ENCODE measurements around the gene SMC3. TPM values are rescaled to one million over a fixed set of nuclear protein-coding genes. Genes with fewer than 3 reads are reported as not detected.

Gene SMC3
- total and polyA plus RNA-seq, 8 donors = 9.3 to 40.6 (median 14.7) TPM

GRCh38 chr10:110548002-110548401, 19.5 kb upstream of the SMC3 start:
- DNase-seq = no peak
- WGBS, 5 donors = 52 to 62% (median 58%) methylated on average over 5 of the region's 5 CpGs

DNA sequence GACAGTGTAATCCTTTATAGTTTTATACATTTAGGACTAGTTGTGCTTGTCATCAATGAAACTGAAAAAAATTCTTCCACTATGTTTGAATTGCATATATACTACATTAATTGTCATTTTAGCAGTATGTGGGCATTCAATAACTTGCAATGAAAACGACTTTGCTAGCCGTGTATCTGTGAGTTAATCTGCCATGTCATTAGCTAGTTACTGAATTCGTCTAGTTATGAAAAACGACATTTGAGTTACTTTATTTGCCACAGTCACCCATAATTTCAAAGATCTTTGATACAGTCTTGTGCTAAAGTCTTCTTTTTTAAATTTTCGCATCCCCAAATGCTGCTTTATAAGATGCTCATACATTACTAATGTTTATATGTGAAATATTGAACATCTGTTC, 18.3 kb upstream of the SMC3 start:
- Histone ChIP-seq H3K9me3 (no peaks in the 10 kb centered on the region), H3K36me3 (no peaks in the 10 kb centered on the region), H3K27me3 (peaks cover 0 to 17% (median 0%) of the 10 kb centered on the region in 3 donors), H3K4me3 (no peak overlapping the region), H3K4me1 (peaks cover 0 to 6% (median 0%) of the 10 kb centered on the region in 4 donors), H3K27ac (no peak overlapping the region)
- TF ChIP-seq CTCF (IDR thresholded peaks at IDR 0.05) (no peak), POLR2A (IDR thresholded peaks at IDR 0.05) (no peak), EP300 (IDR thresholded peaks at IDR 0.05) (no peak), POLR2AphosphoS5 (IDR thresholded peaks at IDR 0.05) (no peak)
- no peak for DNase-seq
- intact Hi-C loops (cut with DNase I; ENCODE audit: low total_unique reads) = loop anchor here (5.0 kb wide), 1 partner anchor 237 kb away; no protein-coding TSS in a partner anchor
- WGBS, 5 donors = 72 to 81% (median 78%) methylated on average over 5 of the region's 5 CpGs

More at GRCh38 chr10:110548002-110548401, 19.5 kb upstream of the SMC3 start:
- Histone ChIP-seq H3K36me3 (no peaks in the 10 kb centered on the region), H3K4me3 (no peak overlapping the region), H3K4me1 (peaks cover 0 to 6% (median 0%) of the 10 kb centered on the region in 4 donors), H3K9me3 (no peaks in the 10 kb centered on the region), H3K27me3 (peaks cover 0 to 17% (median 0%) of the 10 kb centered on the region in 3 donors), H3K27ac (no peak overlapping the region)
- no peak for TF ChIP-seq CTCF (IDR thresholded peaks at IDR 0.05)
- intact Hi-C loops (cut with DNase I; ENCODE audit: low total_unique reads) = loop anchor here (5.0 kb wide), 1 partner anchor 236 kb away; no protein-coding TSS in a partner anchor

DNA sequence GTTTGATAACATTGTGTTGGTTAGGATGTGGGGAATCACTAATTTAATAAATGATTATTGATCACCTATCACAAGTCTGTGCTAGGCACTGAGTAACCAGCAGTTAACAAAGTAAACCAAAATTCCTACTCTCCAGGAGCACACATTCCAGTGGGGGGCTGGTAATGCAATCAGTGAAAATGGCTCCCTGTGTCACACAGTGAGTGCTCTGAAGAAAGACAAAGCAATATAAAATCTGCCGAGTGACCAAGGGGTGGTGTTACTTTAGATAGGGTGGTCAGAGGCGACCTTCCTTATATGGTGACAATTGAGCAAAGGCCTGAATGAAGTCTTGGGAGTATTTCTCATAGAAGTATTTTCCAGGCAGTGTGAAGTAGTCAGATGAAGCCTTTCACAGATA, 13.6 kb upstream of the SMC3 start:
- WGBS, 5 donors = 32 to 61% (median 37%) methylated on average over 2 of the region's 2 CpGs
- TF ChIP-seq EP300 (IDR thresholded peaks at IDR 0.05) (no peak), POLR2A (IDR thresholded peaks at IDR 0.05) (no peak), POLR2AphosphoS5 (IDR thresholded peaks at IDR 0.05) (no peak), CTCF (IDR thresholded peaks at IDR 0.05) (no peak)

GRCh38 chr10:110556296-110556695, 11.2 kb upstream of the SMC3 start:
- 81 to 93% (median 87%) methylated on average over 1 of the region's 1 CpG for WGBS, 5 donors
- H3K4me1 ChIP-seq = no peaks in the 10 kb centered on the region
- peaks cover 0 to 11% (median 0%) of the 10 kb centered on the region in 3 donors for H3K27me3 ChIP-seq
- intact Hi-C loops (cut with DNase I; ENCODE audit: low total_unique reads) = no loop called here
- TF ChIP-seq POLR2AphosphoS5 (IDR thresholded peaks at IDR 0.05) = no peak
- TF ChIP-seq CTCF (IDR thresholded peaks at IDR 0.05) = no peak
- TF ChIP-seq POLR2A (IDR thresholded peaks at IDR 0.05) = no peak
- TF ChIP-seq EP300 (IDR thresholded peaks at IDR 0.05) = no peak
- H3K9me3 ChIP-seq = no peaks in the 10 kb centered on the region
- no peak for DNase-seq
- no peak overlapping the region for H3K27ac ChIP-seq
- no peak overlapping the region for H3K4me3 ChIP-seq
- no peaks in the 10 kb centered on the region for H3K36me3 ChIP-seq

More for the DNA sequence above, 13.6 kb upstream of the SMC3 start:
- no peak overlapping the region for H3K27ac ChIP-seq
- DNase-seq = no peak
- H3K9me3 ChIP-seq = no peaks in the 10 kb centered on the region
- no peak overlapping the region for H3K4me3 ChIP-seq
- no peaks in the 10 kb centered on the region for H3K4me1 ChIP-seq
- no peaks in the 10 kb centered on the region for H3K36me3 ChIP-seq
- H3K27me3 ChIP-seq = peaks cover 0 to 12% (median 0%) of the 10 kb centered on the region in 3 donors
- intact Hi-C loops (cut with DNase I; ENCODE audit: low total_unique reads) = no loop called here
